Aorta (tissue), 5 donors: ENCODE measurements around the gene ARL13B. TPM values are rescaled to one million over a fixed set of nuclear protein-coding genes. Genes with fewer than 3 reads are reported as not detected.

Source experiments
- ATAC-seq: fragments of 200-7000 bp; cut with Tn5 transposase; one replicate; pipeline ENCODE4 v1.9.1; 2022; ENCODE audit warnings: moderate library complexity; ENCODE audit not compliant: low FRiP score
- DNase-seq, 2 donors: peaks; one replicate each; pipeline ENCODE4 v3.0.0-alpha.2; 2020
- H3K27ac ChIP-seq, 2 donors: one replicate each; pipeline ENCODE4 v1.5.1; 2013; ENCODE audit warnings: low read length in 2 of 2, mild to moderate bottlenecking in 2 of 2, moderate library complexity in 2 of 2, control low read depth in 1 of 2, inconsistent platforms in 1 of 2, low read depth in 1 of 2
- H3K27me3 ChIP-seq, 2 donors: one replicate each; pipeline ENCODE4 v1.6.1; 2013; ENCODE audit warnings: control low read depth in 1 of 2, low read length in 1 of 2, mild to moderate bottlenecking in 1 of 2, moderate library complexity in 1 of 2; ENCODE audit not compliant: insufficient read depth in 2 of 2, control insufficient read depth in 1 of 2
- H3K36me3 ChIP-seq, 2 donors: one replicate each; pipeline ENCODE4 v1.6.1; 2013; ENCODE audit warnings: control low read depth in 1 of 2, low read length in 1 of 2, mild to moderate bottlenecking in 1 of 2; ENCODE audit not compliant: insufficient read depth in 2 of 2, control insufficient read depth in 1 of 2
- H3K4me1 ChIP-seq, 2 donors: one replicate each; pipeline ENCODE4 v1.6.1; 2013; ENCODE audit warnings: low read length in 2 of 2, control low read depth in 1 of 2, mild to moderate bottlenecking in 1 of 2, moderate library complexity in 1 of 2; ENCODE audit not compliant: insufficient read depth in 2 of 2, control insufficient read depth in 1 of 2
- H3K4me3 ChIP-seq, 2 donors: one replicate each; pipeline ENCODE4 v1.5.1; 2013; ENCODE audit warnings: low read length in 2 of 2, control low read depth in 1 of 2, mild to moderate bottlenecking in 1 of 2
- H3K9me3 ChIP-seq: one replicate; pipeline ENCODE4 v1.6.1; 2013; ENCODE audit warnings: mild to moderate bottlenecking, low read length; ENCODE audit not compliant: control insufficient read depth
- WGBS, 2 donors: extraction: QIAGEN DNeasy Blood & Tissue Kit; methylation state at CpG; one replicate each; pipeline ENCODE4 v1.1.7; 2013; 5-methylcytosine and 5-hydroxymethylcytosine counted together
- intact Hi-C, 2 donors: fragments of 100-400 bp; cut with DNase I; formaldehyde crosslinking; loops; one replicate each; pipeline versions ENCODE4 v1.14.2 to v1.15.0; 2022
- polyA plus RNA-seq, 2 donors: library from polyadenylated mRNA; stranded (reverse); fragments of 200-250 nt; gene quantifications; one replicate each; pipeline ENCODE4 v1.2.3, GENCODE V29; 2013
- total RNA-seq, 2 donors: library from RNA; stranded (reverse); fragmentation: NEBNext Ultra II Directional; extraction: Animal tissue kit (Norgen Biotek cat#: 25700); gene quantifications; one replicate each; pipeline ENCODE4 v1.2.1, GENCODE V29; 2021
- donor health status: healthy with polysubstance abuse.
- donor health status: Bipolar disorder and iron deficiency.
- donor health status: DM: no; HTN: no; CAD: no.
- donor health status: DM: no; HTN: no; CAD: no.
- donor health status: DM: yes; HTN: yes; CAD: no.

Gene ARL13B
- total and polyA plus RNA-seq, 4 donors, result 5.0 to 19.1 (median 12.1) TPM

- ATAC-seq (no peak), DNase-seq (no peak)
- H3K27ac ChIP-seq, result no peak overlapping the region
- no peak overlapping the region for H3K4me3 ChIP-seq
- no peaks in the 10 kb centered on the region for H3K27me3 ChIP-seq
- intact Hi-C loops, result no loop called here
- no peaks in the 10 kb centered on the region for H3K4me1 ChIP-seq
- no peaks in the 10 kb centered on the region for H3K36me3 ChIP-seq
- 88 to 90% methylated on average over 2 of the region's 2 CpGs for WGBS, 2 donors
- H3K9me3 ChIP-seq, result no peaks in the 10 kb centered on the region
These were observed 28.3 kb downstream of the ARL13B start for GRCh38 chr3:94008253-94008652.

DNA sequence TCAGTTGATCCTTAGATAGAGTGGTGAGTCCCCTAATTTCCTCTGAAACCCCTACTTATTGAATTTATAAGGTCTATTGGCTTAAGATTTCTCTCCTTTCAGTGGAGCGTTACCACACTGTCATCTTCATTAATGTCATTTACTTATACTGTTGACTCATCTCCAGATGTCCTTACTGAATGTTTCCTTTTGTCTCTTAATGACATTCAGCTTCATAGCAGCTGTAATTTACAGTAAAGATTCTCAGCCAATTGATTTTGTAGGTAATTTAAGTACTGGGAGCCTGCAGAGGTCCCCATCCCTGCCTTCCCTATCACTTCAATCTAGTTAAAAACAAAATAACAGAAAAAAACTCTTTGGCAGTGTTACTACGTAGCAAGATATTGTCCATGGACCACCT is 29.7 kb downstream of the ARL13B start:
- no peaks in the 10 kb centered on the region for H3K36me3 ChIP-seq
- no peak overlapping the region for H3K27ac ChIP-seq
- no peak for DNase-seq
- no peaks in the 10 kb centered on the region for H3K9me3 ChIP-seq
- WGBS, 2 donors, result 94 to 96% methylated on average over 2 of the region's 2 CpGs
- no peak for ATAC-seq
- H3K27me3 ChIP-seq, result no peaks in the 10 kb centered on the region
- no peak overlapping the region for H3K4me3 ChIP-seq
- H3K4me1 ChIP-seq, result no peaks in the 10 kb centered on the region
- intact Hi-C loops, result no loop called here

GRCh38 chr3:94011233-94011711 is 31.3 kb downstream of the ARL13B start:
- H3K4me1 ChIP-seq, result no peaks in the 10 kb centered on the region
- no peak overlapping the region for H3K27ac ChIP-seq
- H3K4me3 ChIP-seq, result no peak overlapping the region
- no peaks in the 10 kb centered on the region for H3K36me3 ChIP-seq
- DNase-seq (no peak), ATAC-seq (no peak)
- intact Hi-C loops, result no loop called here
- no peaks in the 10 kb centered on the region for H3K9me3 ChIP-seq
- WGBS, 2 donors, result 73 to 82% methylated on average over 3 of the region's 3 CpGs
- no peaks in the 10 kb centered on the region for H3K27me3 ChIP-seq

DNA sequence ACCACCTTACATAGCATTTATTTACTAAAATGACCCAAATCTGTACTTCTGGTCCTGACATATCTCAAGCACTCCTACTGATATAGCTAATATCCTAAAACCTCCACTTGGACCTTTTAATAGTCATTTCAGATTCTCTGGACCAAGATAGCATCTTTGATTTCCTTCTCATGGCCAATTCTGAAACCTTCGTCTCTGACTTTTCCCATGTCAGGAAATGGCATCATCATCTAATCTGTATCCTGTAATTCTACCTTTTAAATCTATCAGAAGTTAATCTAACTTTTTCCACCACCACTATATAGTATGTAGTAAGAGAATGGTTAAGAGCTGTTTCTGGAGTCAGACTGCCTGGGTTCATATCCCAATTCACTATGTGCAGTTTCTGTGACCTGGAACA is 32.2 kb downstream of the ARL13B start:
- Histone ChIP-seq H3K36me3 (no peaks in the 10 kb centered on the region), H3K9me3 (no peaks in the 10 kb centered on the region), H3K27me3 (no peaks in the 10 kb centered on the region), H3K4me3 (no peak overlapping the region), H3K4me1 (no peaks in the 10 kb centered on the region), H3K27ac (no peak overlapping the region)
- intact Hi-C loops, result no loop called here
- DNase-seq (no peak), ATAC-seq (no peak)
- 80 to 85% methylated on average over 1 of the region's 1 CpG for WGBS, 2 donors

- Histone ChIP-seq H3K27ac (no peak overlapping the region), H3K9me3 (no peaks in the 10 kb centered on the region), H3K4me1 (no peaks in the 10 kb centered on the region), H3K27me3 (no peaks in the 10 kb centered on the region), H3K4me3 (no peak overlapping the region), H3K36me3 (no peaks in the 10 kb centered on the region)
- intact Hi-C loops, result no loop called here
- DNase-seq (no peak), ATAC-seq (no peak)
- 76 to 87% methylated on average over 1 of the region's 1 CpG for WGBS, 2 donors
These were observed 35.1 kb downstream of the ARL13B start for GRCh38 chr3:94015025-94015424.

GRCh38 chr3:94019659-94020058 is 39.7 kb downstream of the ARL13B start:
- H3K27me3 ChIP-seq, result no peaks in the 10 kb centered on the region
- no peak overlapping the region for H3K27ac ChIP-seq
- WGBS, 2 donors, result 60 to 66% methylated on average over 2 of the region's 2 CpGs
- H3K4me1 ChIP-seq, result no peaks in the 10 kb centered on the region
- H3K36me3 ChIP-seq, result no peaks in the 10 kb centered on the region
- DNase-seq, result no peak
- ATAC-seq, result no peak
- H3K4me3 ChIP-seq, result no peak overlapping the region
- intact Hi-C loops, result no loop called here
- no peaks in the 10 kb centered on the region for H3K9me3 ChIP-seq

DNA sequence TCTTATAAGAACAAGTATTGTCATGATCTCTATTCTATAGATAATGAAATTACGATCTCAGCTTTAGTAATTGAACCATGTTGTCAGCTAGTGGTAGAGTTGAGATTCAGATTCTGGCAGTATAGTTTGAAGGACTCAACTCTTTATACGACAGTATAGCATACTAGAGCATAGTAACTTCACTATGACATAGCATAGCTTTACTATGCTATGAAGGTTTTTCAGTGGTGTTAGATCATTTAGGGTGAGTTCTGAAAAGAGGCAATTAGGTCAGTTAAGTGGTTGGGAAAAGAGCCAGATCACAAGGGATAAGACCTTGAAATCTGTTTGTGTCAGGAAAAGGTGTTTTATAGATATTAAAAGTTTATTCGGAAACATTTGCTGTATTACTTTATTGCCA is 40.3 kb downstream of the ARL13B start:
- no peaks in the 10 kb centered on the region for H3K27me3 ChIP-seq
- ATAC-seq (no peak), DNase-seq (no peak)
- intact Hi-C loops, result no loop called here
- no peaks in the 10 kb centered on the region for H3K36me3 ChIP-seq
- no peaks in the 10 kb centered on the region for H3K9me3 ChIP-seq
- H3K4me3 ChIP-seq, result no peak overlapping the region
- 94 to 97% methylated on average over 3 of the region's 3 CpGs for WGBS, 2 donors
- H3K27ac ChIP-seq, result no peak overlapping the region
- no peaks in the 10 kb centered on the region for H3K4me1 ChIP-seq

- intact Hi-C loops, result no loop called here
- Histone ChIP-seq H3K4me3 (no peak overlapping the region), H3K9me3 (no peaks in the 10 kb centered on the region), H3K4me1 (no peaks in the 10 kb centered on the region), H3K36me3 (no peaks in the 10 kb centered on the region), H3K27me3 (no peaks in the 10 kb centered on the region), H3K27ac (no peak overlapping the region)
- ATAC-seq (peak; percentile 46), DNase-seq (no peak)
- 7 to 18% methylated on average over 3 of the region's 3 CpGs for WGBS, 2 donors
These were observed 44.4 kb downstream of the ARL13B start for GRCh38 chr3:94024385-94024784.

DNA sequence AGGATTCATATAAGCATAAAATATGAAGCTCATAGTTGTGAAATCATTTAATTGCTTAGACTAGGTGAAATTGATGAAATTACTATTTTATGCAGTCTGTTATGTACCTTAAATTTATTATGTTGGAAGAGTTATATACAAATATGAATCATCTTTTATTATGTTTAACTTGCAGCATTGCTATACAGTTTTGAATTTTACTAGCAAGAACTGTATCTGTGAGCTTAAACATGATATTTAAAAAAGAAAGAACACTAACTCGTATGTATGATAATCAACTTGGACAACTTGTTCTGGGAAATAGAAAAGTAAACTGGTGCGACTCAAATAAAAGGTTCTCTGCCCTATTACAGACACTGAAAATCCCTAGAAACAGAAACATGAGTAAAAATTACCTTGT is 46.7 kb downstream of the ARL13B start:
- Histone ChIP-seq H3K4me3 (no peak overlapping the region), H3K27ac (no peak overlapping the region), H3K9me3 (no peaks in the 10 kb centered on the region), H3K36me3 (no peaks in the 10 kb centered on the region), H3K4me1 (no peaks in the 10 kb centered on the region), H3K27me3 (no peaks in the 10 kb centered on the region)
- 65 to 68% methylated on average over 2 of the region's 2 CpGs for WGBS, 2 donors
- ATAC-seq, result no peak
- intact Hi-C loops, result no loop called here
- DNase-seq, result no peak
